Testis (tissue), 3 donors: ENCODE measurements around the gene PDZD4. TPM values are rescaled to one million over a fixed set of nuclear protein-coding genes. Genes with fewer than 3 reads are reported as not detected.

ENCODE experiments used
- DNase-seq: peaks from one replicate; pipeline ENCODE4 v3.0.0-alpha.2; 2019
- H3K27ac ChIP-seq, 2 donors: fragments of 200-600 bp; sonication (generic); one replicate each; pipeline ENCODE4 v1.5.1; 2019
- H3K27me3 ChIP-seq: fragments of 200-600 bp; sonication (generic); one replicate; pipeline ENCODE4 v1.5.1; 2019
- H3K36me3 ChIP-seq: fragments of 200-600 bp; sonication (generic); one replicate; pipeline ENCODE4 v1.5.1; 2017; ENCODE audit warnings: low read depth; ENCODE audit errors: missing control alignments
- H3K4me1 ChIP-seq: fragments of 200-600 bp; sonication (generic); one replicate; pipeline ENCODE4 v1.5.1; 2019
- H3K4me3 ChIP-seq, 2 donors: fragments of 200-600 bp; sonication (generic); one replicate each; pipeline ENCODE4 v1.5.1; 2017 to 2019
- H3K9me3 ChIP-seq: fragments of 200-600 bp; sonication (generic); one replicate; pipeline ENCODE4 v1.5.1; 2017
- CTCF ChIP-seq, 3 experiments: fragments of 450-650 bp in 2 of 3; fragments of 200-600 bp in 1 of 3; sonication (generic) in 1 of 3; IDR thresholded peaks; one replicate each; pipeline ENCODE4 v1.5.1; 2016 to 2019; ENCODE audit warnings: antibody characterized with exemption in 3 of 3, mild to moderate bottlenecking in 2 of 3, moderate library complexity in 1 of 3
- POLR2A ChIP-seq: fragments of 450-650 bp; IDR thresholded peaks from one replicate; pipeline ENCODE4 v1.6.1; 2017; ENCODE audit warnings: antibody characterized with exemption, mild to moderate bottlenecking, moderate library complexity
- WGBS, 2 donors: methylation state at CpG; one replicate each; pipeline ENCODE4 v1.1.5; 2018; 5-methylcytosine and 5-hydroxymethylcytosine counted together
- intact Hi-C: fragments of 100-400 bp; cut with DNase I; formaldehyde crosslinking; loops from one replicate; pipeline ENCODE4 v1.15.1; 2023; ENCODE audit warnings: low total_unique reads
- polyA plus RNA-seq: library from polyadenylated mRNA; stranded (reverse); fragments of 350-450 nt; fragmentation: Illumina TruSeq; extraction: RNeasy Lipid Tissue Mini Kit (QIAGEN cat#74804); gene quantifications from one replicate; pipeline ENCODE4 v1.2.3, GENCODE V29; 2014; ENCODE audit warnings: low read depth, low replicate concordance; ENCODE audit not compliant: insufficient read depth
- total RNA-seq, 2 donors: library from RNA; depleted of rRNA; stranded (reverse); fragments of >200 nt; gene quantifications; one replicate each; pipeline ENCODE4 v1.2.3, GENCODE V29; 2016

PDZD4 gene
- total and polyA plus RNA-seq, 3 donors from 2014 or later: 11.2 to 17.2 (median 13.5) TPM

DNA sequence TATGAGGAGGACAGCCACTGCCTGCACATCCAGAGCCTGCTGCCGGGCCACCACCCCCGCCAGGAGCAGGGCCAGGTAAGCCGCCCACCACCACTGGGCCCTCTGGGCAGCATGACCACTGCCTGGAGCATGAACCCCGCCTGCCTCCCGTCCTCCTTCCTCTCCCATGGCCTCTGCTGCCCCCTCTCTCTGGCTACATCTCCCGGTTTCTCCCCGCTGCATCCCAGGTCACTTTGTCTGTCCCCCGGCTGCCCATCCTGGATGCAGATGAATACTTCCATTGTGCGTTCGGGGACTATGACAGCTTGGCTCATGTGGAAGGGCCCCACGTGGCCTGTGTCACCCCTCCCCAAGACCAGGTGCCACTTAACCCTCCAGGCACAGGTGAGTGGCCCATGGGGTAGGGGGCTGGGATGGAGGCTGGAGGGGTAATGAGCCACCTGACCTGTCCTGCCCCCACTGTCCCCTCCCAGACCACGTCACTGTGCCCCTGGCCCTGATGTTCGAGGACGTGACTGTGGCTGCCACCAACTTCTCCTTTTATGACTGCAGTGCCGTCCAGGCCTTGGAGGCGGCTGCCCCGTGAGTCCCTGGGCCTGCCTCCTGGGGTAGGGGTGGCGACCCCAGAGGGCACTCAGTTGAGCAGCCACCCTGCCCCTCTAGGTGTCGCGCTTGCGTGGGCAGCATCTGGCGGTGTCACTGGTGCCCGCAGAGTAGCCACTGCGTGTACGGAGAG, 60.3 kb downstream of the PDZD4 start:
- Histone ChIP-seq H3K9me3 (no peaks in the 10 kb centered on the region), H3K27me3 (no peaks in the 10 kb centered on the region), H3K27ac (no peak overlapping the region), H3K36me3 (no peaks in the 10 kb centered on the region), H3K4me3 (no peak overlapping the region), H3K4me1 (peaks cover 11% of the 10 kb centered on the region)
- WGBS, 2 donors: 93% methylated on average over 17 of the region's 25 CpGs; no CpG with 5 or more reads in 1 of the 2 donors
- intact Hi-C loops: loop anchor here (10.0 kb wide), 1 partner anchor 185 kb away; no protein-coding TSS in a partner anchor
- TF ChIP-seq CTCF (IDR thresholded peaks at IDR 0.05) (no peak), POLR2A (no peak)
- DNase-seq: no peak

DNA sequence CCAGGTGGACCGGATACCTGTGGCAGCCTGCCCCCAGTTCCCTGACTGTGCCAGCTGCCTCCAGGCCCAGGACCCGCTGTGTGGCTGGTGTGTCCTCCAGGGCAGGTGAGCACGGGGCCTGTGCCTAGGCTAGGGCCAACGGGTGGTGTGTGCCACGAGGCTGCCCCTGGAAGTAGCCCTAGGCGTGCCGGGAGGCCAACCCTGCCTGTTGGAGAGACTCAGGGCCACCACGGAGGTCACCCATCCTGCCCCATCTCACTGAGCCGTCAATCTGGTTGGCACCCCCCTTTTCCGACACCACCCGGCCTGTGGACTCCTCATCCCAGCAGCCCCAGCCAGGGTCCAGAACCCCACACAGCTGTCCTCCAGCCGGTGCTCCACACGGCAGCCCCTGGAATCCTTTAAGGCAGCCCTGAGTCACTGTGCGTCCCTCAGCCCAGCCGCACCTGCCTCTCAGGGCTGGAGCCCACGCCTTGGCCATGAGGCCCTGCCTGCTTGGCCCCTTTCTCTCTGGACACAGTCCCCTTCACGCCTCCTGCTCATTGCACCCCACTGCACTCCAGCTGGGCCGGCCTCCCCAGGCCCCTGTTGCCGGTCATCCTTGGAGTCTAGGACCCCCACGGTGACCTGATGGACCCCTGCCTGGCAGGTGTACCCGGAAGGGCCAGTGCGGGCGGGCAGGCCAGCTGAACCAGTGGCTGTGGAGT, 61.0 kb downstream of the PDZD4 start:
- no peak for DNase-seq
- TF ChIP-seq CTCF (IDR thresholded peaks at IDR 0.05): no peak
- TF ChIP-seq POLR2A: no peak
- H3K36me3 ChIP-seq: no peaks in the 10 kb centered on the region
- H3K4me3 ChIP-seq: no peak overlapping the region
- H3K27ac ChIP-seq: no peak overlapping the region
- no peaks in the 10 kb centered on the region for H3K9me3 ChIP-seq
- 93 to 100% methylated on average over 3 to 20 of the region's 23 CpGs for WGBS, 2 donors
- peaks cover 14% of the 10 kb centered on the region for H3K4me1 ChIP-seq
- intact Hi-C loops: loop anchor here (10.0 kb wide), 1 partner anchor 185 kb away; no protein-coding TSS in a partner anchor
- no peaks in the 10 kb centered on the region for H3K27me3 ChIP-seq

- Histone ChIP-seq H3K27me3 (no peaks in the 10 kb centered on the region), H3K36me3 (no peaks in the 10 kb centered on the region), H3K9me3 (no peaks in the 10 kb centered on the region), H3K4me3 (no peak overlapping the region), H3K4me1 (peaks cover 14% of the 10 kb centered on the region), H3K27ac (no peak overlapping the region)
- no peak for DNase-seq
- TF ChIP-seq POLR2A (no peak), CTCF (IDR thresholded peaks at IDR 0.05) (peak in 1 of 3 experiments; percentile 16)
- 87% methylated on average over 15 of the region's 22 CpGs; no CpG with 5 or more reads in 1 of the 2 donors for WGBS, 2 donors
- intact Hi-C loops: loop anchor here (10.0 kb wide), 1 partner anchor 186 kb away; no protein-coding TSS in a partner anchor
Measured at GRCh38 chrX:153768311-153769157, 61.8 kb downstream of the PDZD4 start.

- no peak overlapping the region for H3K27ac ChIP-seq
- DNase-seq: no peak
Measured at GRCh38 chrX:153767674-153768055, 62.7 kb downstream of the PDZD4 start.

More at GRCh38 chrX:153767674-153768055, 62.7 kb downstream of the PDZD4 start:
- peaks cover 14% of the 10 kb centered on the region for H3K4me1 ChIP-seq
- H3K9me3 ChIP-seq: no peaks in the 10 kb centered on the region
- H3K27me3 ChIP-seq: no peaks in the 10 kb centered on the region
- H3K4me3 ChIP-seq: no peak overlapping the region
- no peak for TF ChIP-seq POLR2A
- no peak for TF ChIP-seq CTCF (IDR thresholded peaks at IDR 0.05)
- intact Hi-C loops: loop anchor here (10.0 kb wide), 1 partner anchor 187 kb away; no protein-coding TSS in a partner anchor
- H3K36me3 ChIP-seq: no peaks in the 10 kb centered on the region
- 93% methylated on average over 15 of the region's 20 CpGs; no CpG with 5 or more reads in 1 of the 2 donors for WGBS, 2 donors
